Measurements from ENCODE around the gene ACTL8.

The ACTL8 gene

GRCh38 chr1:17789926-17790325 lies 34.8 kb downstream of the ACTL8 start:
- no peak overlapping the region for H3K27ac ChIP-seq (ENCODE audit: low read length, poor library complexity, severe bottlenecking)
- peaks cover 0 to 9% of the 10 kb centered on the region in 2 experiments for H3K27me3 ChIP-seq (ENCODE audit: control insufficient read depth in 1 of 2, insufficient read depth in 1 of 2, low read length in 2 of 2)
- H3K79me1 ChIP-seq (replicated peaks; ENCODE audit: low read length, poor library complexity, severe bottlenecking) = no peaks in the 10 kb centered on the region
- no peak overlapping the region for H2BK12ac ChIP-seq (ENCODE audit: low read length in 2 of 2)
- no peak overlapping the region for H2AFZ ChIP-seq (ENCODE audit: low read depth, low read length)
- H2BK5ac ChIP-seq (ENCODE audit: low read depth, low read length, poor library complexity, severe bottlenecking) = no peak overlapping the region
- 92% methylated on average over 5 of the region's 5 CpGs for WGBS
- H2BK120ac ChIP-seq (ENCODE audit: low read depth, low read length) = no peak overlapping the region
- peak overlapping the region in 1 of 2 experiments; percentile 80 for H3K23ac ChIP-seq (ENCODE audit: low read length in 2 of 2)
- H3K18ac ChIP-seq (ENCODE audit: low read depth in 1 of 2, low read length in 2 of 2) = no peak overlapping the region
- H3K4me3 ChIP-seq (ENCODE audit: insufficient read depth in 1 of 2, low read depth in 1 of 2, low read length in 2 of 2) = no peak overlapping the region
- no peak overlapping the region for H4K91ac ChIP-seq (ENCODE audit: low read length)
- H3K4ac ChIP-seq (ENCODE audit: low read depth in 1 of 2, low read length in 2 of 2) = no peak overlapping the region
- no peak overlapping the region for H2AK5ac ChIP-seq (ENCODE audit: low read length, severe bottlenecking)
- no peak overlapping the region for H3K4me2 ChIP-seq (ENCODE audit: low read length, poor library complexity, severe bottlenecking)
- no peak overlapping the region for H3K14ac ChIP-seq (ENCODE audit: low read length in 2 of 2)
- H3K36me3 ChIP-seq (ENCODE audit: control insufficient read depth in 1 of 2, insufficient read depth in 2 of 2, low read depth in 1 of 2, low read length in 2 of 2) = no peaks in the 10 kb centered on the region
- no peak overlapping the region for H3K9ac ChIP-seq (ENCODE audit: low read length)
- no peak overlapping the region for H2BK15ac ChIP-seq (ENCODE audit: low read depth, poor library complexity, severe bottlenecking)
- H3K4me1 ChIP-seq (ENCODE audit: control insufficient read depth, insufficient read depth, low read depth, low read length) = no peaks in the 10 kb centered on the region
- no peak for DNase-seq
- peaks cover 3% of the 10 kb centered on the region for H3K9me3 ChIP-seq (ENCODE audit: control insufficient read depth, low read length)
- no peak overlapping the region for H4K8ac ChIP-seq (ENCODE audit: low read length)

GRCh38 chr1:17790383-17791054 lies 35.4 kb downstream of the ACTL8 start:
- Histone ChIP-seq H3K14ac (ENCODE audit: low read length in 2 of 2) (no peak overlapping the region), H4K8ac (ENCODE audit: low read length) (no peak overlapping the region), H3K27ac (ENCODE audit: low read length, poor library complexity, severe bottlenecking) (no peak overlapping the region), H2AFZ (ENCODE audit: low read depth, low read length) (no peak overlapping the region), H3K27me3 (ENCODE audit: control insufficient read depth in 1 of 2, insufficient read depth in 1 of 2, low read length in 2 of 2) (peaks cover 0 to 9% of the 10 kb centered on the region in 2 experiments), H3K4me2 (ENCODE audit: low read length, poor library complexity, severe bottlenecking) (no peak overlapping the region), H3K9me3 (ENCODE audit: control insufficient read depth, low read length) (peaks cover 3% of the 10 kb centered on the region), H3K4me1 (ENCODE audit: control insufficient read depth, insufficient read depth, low read depth, low read length) (no peaks in the 10 kb centered on the region), H4K91ac (ENCODE audit: low read length) (no peak overlapping the region), H2BK120ac (ENCODE audit: low read depth, low read length) (no peak overlapping the region), H3K79me1 (replicated peaks; ENCODE audit: low read length, poor library complexity, severe bottlenecking) (no peaks in the 10 kb centered on the region), H2BK5ac (ENCODE audit: low read depth, low read length, poor library complexity, severe bottlenecking) (no peak overlapping the region), H3K4me3 (ENCODE audit: insufficient read depth in 1 of 2, low read depth in 1 of 2, low read length in 2 of 2) (no peak overlapping the region), H3K23ac (ENCODE audit: low read length in 2 of 2) (no peak overlapping the region), H2AK5ac (ENCODE audit: low read length, severe bottlenecking) (no peak overlapping the region), H3K4ac (ENCODE audit: low read depth in 1 of 2, low read length in 2 of 2) (no peak overlapping the region), H3K36me3 (ENCODE audit: control insufficient read depth in 1 of 2, insufficient read depth in 2 of 2, low read depth in 1 of 2, low read length in 2 of 2) (no peaks in the 10 kb centered on the region), H2BK12ac (ENCODE audit: low read length in 2 of 2) (no peak overlapping the region), H2BK15ac (ENCODE audit: low read depth, poor library complexity, severe bottlenecking) (no peak overlapping the region), H3K9ac (ENCODE audit: low read length) (no peak overlapping the region), H3K18ac (ENCODE audit: low read depth in 1 of 2, low read length in 2 of 2) (no peak overlapping the region)
- DNase-seq = no peak
- 54% methylated on average over 4 of the region's 4 CpGs for WGBS

- Histone ChIP-seq H3K23ac (ENCODE audit: low read length in 2 of 2) (no peak overlapping the region), H3K4me1 (ENCODE audit: control insufficient read depth, insufficient read depth, low read depth, low read length) (no peaks in the 10 kb centered on the region), H2BK120ac (ENCODE audit: low read depth, low read length) (no peak overlapping the region), H3K79me1 (replicated peaks; ENCODE audit: low read length, poor library complexity, severe bottlenecking) (no peaks in the 10 kb centered on the region), H3K9ac (ENCODE audit: low read length) (no peak overlapping the region), H3K4me2 (ENCODE audit: low read length, poor library complexity, severe bottlenecking) (no peak overlapping the region), H3K18ac (ENCODE audit: low read depth in 1 of 2, low read length in 2 of 2) (no peak overlapping the region), H2AK5ac (ENCODE audit: low read length, severe bottlenecking) (no peak overlapping the region), H3K4ac (ENCODE audit: low read depth in 1 of 2, low read length in 2 of 2) (no peak overlapping the region), H3K36me3 (ENCODE audit: control insufficient read depth in 1 of 2, insufficient read depth in 2 of 2, low read depth in 1 of 2, low read length in 2 of 2) (no peaks in the 10 kb centered on the region), H4K91ac (ENCODE audit: low read length) (no peak overlapping the region), H2BK12ac (ENCODE audit: low read length in 2 of 2) (no peak overlapping the region), H3K27ac (ENCODE audit: low read length, poor library complexity, severe bottlenecking) (no peak overlapping the region), H3K27me3 (ENCODE audit: control insufficient read depth in 1 of 2, insufficient read depth in 1 of 2, low read length in 2 of 2) (peaks cover 2 to 6% of the 10 kb centered on the region in 2 experiments), H2BK15ac (ENCODE audit: low read depth, poor library complexity, severe bottlenecking) (no peak overlapping the region), H3K9me3 (ENCODE audit: control insufficient read depth, low read length) (peaks cover 3% of the 10 kb centered on the region), H2BK5ac (ENCODE audit: low read depth, low read length, poor library complexity, severe bottlenecking) (no peak overlapping the region), H2AFZ (ENCODE audit: low read depth, low read length) (no peak overlapping the region), H3K14ac (ENCODE audit: low read length in 2 of 2) (no peak overlapping the region), H3K4me3 (ENCODE audit: insufficient read depth in 1 of 2, low read depth in 1 of 2, low read length in 2 of 2) (no peak overlapping the region), H4K8ac (ENCODE audit: low read length) (no peak overlapping the region)
- no peak for DNase-seq
- 56% methylated on average over 9 of the region's 9 CpGs for WGBS
Measured at GRCh38 chr1:17791055-17791390, 35.9 kb downstream of the ACTL8 start.

- Histone ChIP-seq H2BK120ac (ENCODE audit: low read depth, low read length) (no peak overlapping the region), H3K36me3 (ENCODE audit: control insufficient read depth in 1 of 2, insufficient read depth in 2 of 2, low read depth in 1 of 2, low read length in 2 of 2) (no peaks in the 10 kb centered on the region), H3K9me3 (ENCODE audit: control insufficient read depth, low read length) (peaks cover 3% of the 10 kb centered on the region), H2AFZ (ENCODE audit: low read depth, low read length) (no peak overlapping the region), H3K4me2 (ENCODE audit: low read length, poor library complexity, severe bottlenecking) (no peak overlapping the region), H2BK15ac (ENCODE audit: low read depth, poor library complexity, severe bottlenecking) (no peak overlapping the region), H3K27ac (ENCODE audit: low read length, poor library complexity, severe bottlenecking) (no peak overlapping the region), H3K4me1 (ENCODE audit: control insufficient read depth, insufficient read depth, low read depth, low read length) (no peaks in the 10 kb centered on the region), H3K79me1 (replicated peaks; ENCODE audit: low read length, poor library complexity, severe bottlenecking) (no peaks in the 10 kb centered on the region), H3K4ac (ENCODE audit: low read depth in 1 of 2, low read length in 2 of 2) (no peak overlapping the region), H4K8ac (ENCODE audit: low read length) (no peak overlapping the region), H2BK5ac (ENCODE audit: low read depth, low read length, poor library complexity, severe bottlenecking) (no peak overlapping the region), H3K27me3 (ENCODE audit: control insufficient read depth in 1 of 2, insufficient read depth in 1 of 2, low read length in 2 of 2) (peaks cover 2 to 4% of the 10 kb centered on the region in 2 experiments), H3K23ac (ENCODE audit: low read length in 2 of 2) (no peak overlapping the region), H3K14ac (ENCODE audit: low read length in 2 of 2) (no peak overlapping the region), H3K18ac (ENCODE audit: low read depth in 1 of 2, low read length in 2 of 2) (no peak overlapping the region), H2BK12ac (ENCODE audit: low read length in 2 of 2) (no peak overlapping the region), H3K4me3 (ENCODE audit: insufficient read depth in 1 of 2, low read depth in 1 of 2, low read length in 2 of 2) (no peak overlapping the region), H3K9ac (ENCODE audit: low read length) (no peak overlapping the region), H2AK5ac (ENCODE audit: low read length, severe bottlenecking) (no peak overlapping the region), H4K91ac (ENCODE audit: low read length) (no peak overlapping the region)
- 88% methylated on average over 2 of the region's 7 CpGs for WGBS
- no peak for DNase-seq
Measured at GRCh38 chr1:17791480-17791879, 36.3 kb downstream of the ACTL8 start.

Measured in mesenchymal stem cell (in vitro differentiated cells and primary cell).